ENCODE data around the gene SNRPF.
"Not testable (repeated sequence)": the region's sequence is repeated elsewhere in the genome, so short reads cannot be mapped to it uniquely, and the experiment has no call there.

The SNRPF gene

GRCh38 chr12:95836630-95837239 is 22.0 kb upstream of the SNRPF start:
- H3K9ac ChIP-seq (ENCODE audit: low read length), result no peak overlapping the region
- no peaks in the 10 kb centered on the region for H3K4me1 ChIP-seq (ENCODE audit: control insufficient read depth, low read depth, low read length)
- no peaks in the 10 kb centered on the region for H3K36me3 ChIP-seq (ENCODE audit: control insufficient read depth, low read depth, low read length)
- no peak overlapping the region for H3K27ac ChIP-seq (ENCODE audit: low read length)
- H3K9me3 ChIP-seq (ENCODE audit: control insufficient read depth, low read depth, low read length), result no peaks in the 10 kb centered on the region
- no peaks in the 10 kb centered on the region for H3K27me3 ChIP-seq (ENCODE audit: control insufficient read depth, insufficient read depth, low read length)
- no peak overlapping the region for H3K4me3 ChIP-seq (ENCODE audit: low read length)

- no peaks in the 10 kb centered on the region for H3K36me3 ChIP-seq (ENCODE audit: control insufficient read depth, low read depth, low read length)
- no peaks in the 10 kb centered on the region for H3K4me1 ChIP-seq (ENCODE audit: control insufficient read depth, low read depth, low read length)
- H3K27me3 ChIP-seq (ENCODE audit: control insufficient read depth, insufficient read depth, low read length), result no peaks in the 10 kb centered on the region
- no peak overlapping the region for H3K9ac ChIP-seq (ENCODE audit: low read length)
- no peak overlapping the region for H3K27ac ChIP-seq (ENCODE audit: low read length)
- H3K4me3 ChIP-seq (ENCODE audit: low read length), result no peak overlapping the region
- H3K9me3 ChIP-seq (ENCODE audit: control insufficient read depth, low read depth, low read length), result no peaks in the 10 kb centered on the region
Measured at GRCh38 chr12:95837240-95838038, 21.3 kb upstream of the SNRPF start.

- no peak overlapping the region for H3K4me3 ChIP-seq (ENCODE audit: low read length)
- no peaks in the 10 kb centered on the region for H3K36me3 ChIP-seq (ENCODE audit: control insufficient read depth, low read depth, low read length)
- no peaks in the 10 kb centered on the region for H3K27me3 ChIP-seq (ENCODE audit: control insufficient read depth, insufficient read depth, low read length)
Measured at GRCh38 chr12:95838125-95838524, 20.6 kb upstream of the SNRPF start.

GRCh38 chr12:95842426-95842825 is 16.3 kb upstream of the SNRPF start:
- not testable (repeated sequence) for H3K4me1 ChIP-seq (ENCODE audit: control insufficient read depth, low read depth, low read length); H3K27me3 ChIP-seq (ENCODE audit: control insufficient read depth, insufficient read depth, low read length); H3K27ac ChIP-seq (ENCODE audit: low read length); H3K9ac ChIP-seq (ENCODE audit: low read length); H3K36me3 ChIP-seq (ENCODE audit: control insufficient read depth, low read depth, low read length); H3K9me3 ChIP-seq (ENCODE audit: control insufficient read depth, low read depth, low read length)
- H3K4me3 ChIP-seq (ENCODE audit: low read length), result peak overlapping the region; percentile 60

More at GRCh38 chr12:95838125-95838524, 20.6 kb upstream of the SNRPF start:
- Histone ChIP-seq H3K4me1 (ENCODE audit: control insufficient read depth, low read depth, low read length) (no peaks in the 10 kb centered on the region), H3K27ac (ENCODE audit: low read length) (no peak overlapping the region), H3K9me3 (ENCODE audit: control insufficient read depth, low read depth, low read length) (no peaks in the 10 kb centered on the region), H3K9ac (ENCODE audit: low read length) (no peak overlapping the region)

- Histone ChIP-seq H3K27ac (ENCODE audit: low read length) (no peak overlapping the region), H3K9ac (ENCODE audit: low read length) (no peak overlapping the region), H3K9me3 (ENCODE audit: control insufficient read depth, low read depth, low read length) (no peaks in the 10 kb centered on the region), H3K27me3 (ENCODE audit: control insufficient read depth, insufficient read depth, low read length) (no peaks in the 10 kb centered on the region), H3K4me1 (ENCODE audit: control insufficient read depth, low read depth, low read length) (peaks cover 3% of the 10 kb centered on the region), H3K36me3 (ENCODE audit: control insufficient read depth, low read depth, low read length) (no peaks in the 10 kb centered on the region), H3K4me3 (ENCODE audit: low read length) (no peak overlapping the region)
Measured at GRCh38 chr12:95848575-95849388, 10.0 kb upstream of the SNRPF start.

GRCh38 chr12:95851606-95852005 is 7.1 kb upstream of the SNRPF start:
- H3K9ac ChIP-seq (ENCODE audit: low read length), result no peak overlapping the region
- peaks cover 3% of the 10 kb centered on the region for H3K4me1 ChIP-seq (ENCODE audit: control insufficient read depth, low read depth, low read length)
- no peak overlapping the region for H3K4me3 ChIP-seq (ENCODE audit: low read length)
- no peaks in the 10 kb centered on the region for H3K27me3 ChIP-seq (ENCODE audit: control insufficient read depth, insufficient read depth, low read length)
- H3K27ac ChIP-seq (ENCODE audit: low read length), result no peak overlapping the region
- no peaks in the 10 kb centered on the region for H3K9me3 ChIP-seq (ENCODE audit: control insufficient read depth, low read depth, low read length)
- no peaks in the 10 kb centered on the region for H3K36me3 ChIP-seq (ENCODE audit: control insufficient read depth, low read depth, low read length)

- no peaks in the 10 kb centered on the region for H3K9me3 ChIP-seq (ENCODE audit: control insufficient read depth, low read depth, low read length)
- no peak overlapping the region for H3K4me3 ChIP-seq (ENCODE audit: low read length)
- no peaks in the 10 kb centered on the region for H3K36me3 ChIP-seq (ENCODE audit: control insufficient read depth, low read depth, low read length)
- no peak overlapping the region for H3K27ac ChIP-seq (ENCODE audit: low read length)
- H3K27me3 ChIP-seq (ENCODE audit: control insufficient read depth, insufficient read depth, low read length), result no peaks in the 10 kb centered on the region
- H3K4me1 ChIP-seq (ENCODE audit: control insufficient read depth, low read depth, low read length), result peaks cover 3% of the 10 kb centered on the region
- no peak overlapping the region for H3K9ac ChIP-seq (ENCODE audit: low read length)
Measured at GRCh38 chr12:95852133-95852532, 6.6 kb upstream of the SNRPF start.

- peak overlapping the region; percentile 75 for H3K4me3 ChIP-seq (ENCODE audit: low read length)
- H3K36me3 ChIP-seq (ENCODE audit: control insufficient read depth, low read depth, low read length), result peaks cover 13% of the 10 kb centered on the region
- H3K27me3 ChIP-seq (ENCODE audit: control insufficient read depth, insufficient read depth, low read length), result no peaks in the 10 kb centered on the region
- H3K27ac ChIP-seq (ENCODE audit: low read length), result no peak overlapping the region
- no peaks in the 10 kb centered on the region for H3K9me3 ChIP-seq (ENCODE audit: control insufficient read depth, low read depth, low read length)
- no peak overlapping the region for H3K9ac ChIP-seq (ENCODE audit: low read length)
- H3K4me1 ChIP-seq (ENCODE audit: control insufficient read depth, low read depth, low read length), result no peaks in the 10 kb centered on the region
Measured at GRCh38 chr12:95857156-95857555, 1.6 kb upstream of the SNRPF start.

GRCh38 chr12:95857799-95858198 is 953 bp upstream of the SNRPF start:
- peak overlapping the region; percentile 75 for H3K4me3 ChIP-seq (ENCODE audit: low read length)
- H3K9me3 ChIP-seq (ENCODE audit: control insufficient read depth, low read depth, low read length), result no peaks in the 10 kb centered on the region
- H3K9ac ChIP-seq (ENCODE audit: low read length), result peak overlapping the region; percentile 98
- no peak overlapping the region for H3K27ac ChIP-seq (ENCODE audit: low read length)
- peaks cover 20% of the 10 kb centered on the region for H3K36me3 ChIP-seq (ENCODE audit: control insufficient read depth, low read depth, low read length)
- H3K27me3 ChIP-seq (ENCODE audit: control insufficient read depth, insufficient read depth, low read length), result no peaks in the 10 kb centered on the region
- no peaks in the 10 kb centered on the region for H3K4me1 ChIP-seq (ENCODE audit: control insufficient read depth, low read depth, low read length)

GRCh38 chr12:95859344-95859816 is 628 bp downstream of the SNRPF start:
- no peaks in the 10 kb centered on the region for H3K4me1 ChIP-seq (ENCODE audit: control insufficient read depth, low read depth, low read length)
- no peaks in the 10 kb centered on the region for H3K9me3 ChIP-seq (ENCODE audit: control insufficient read depth, low read depth, low read length)
- H3K27me3 ChIP-seq (ENCODE audit: control insufficient read depth, insufficient read depth, low read length), result no peaks in the 10 kb centered on the region
- peak overlapping the region; percentile 98 for H3K9ac ChIP-seq (ENCODE audit: low read length)
- peak overlapping the region; percentile 92 for H3K27ac ChIP-seq (ENCODE audit: low read length)
- peaks cover 35% of the 10 kb centered on the region for H3K36me3 ChIP-seq (ENCODE audit: control insufficient read depth, low read depth, low read length)
- peak overlapping the region; percentile 75 for H3K4me3 ChIP-seq (ENCODE audit: low read length)
